GM12878 (cell line): Measurements from ENCODE around the gene TCF12. TPM values are rescaled to one million over a fixed set of nuclear protein-coding genes. Genes with fewer than 3 reads are reported as not detected.

ENCODE experiments used
- ATAC-seq: fragments of 200-7000 bp; cut with Tn5 transposase; 3 replicates; pipeline ENCODE4 v1.9.1; 2020; ENCODE audit warnings: mild to moderate bottlenecking, moderate library complexity
- BruUV-seq: library from RNA; stranded (reverse); fragments of 400-500 nt; replicated peaks from 2 replicates; lab custom pipeline; 2021; lab: Mats Ljungman, UMichigan
- CTCF ChIA-PET: fragments of 300-600 bp; sonication (Branson Sonifier 250); formaldehyde crosslinking; extraction: SDS; loops from one replicate; lab custom pipeline; 2021; ENCODE audit warnings: inconsistent platforms; lab: Yijun Ruan, JAX
- POLR2A ChIA-PET: fragments of 350-600 bp; formaldehyde crosslinking; extraction: SDS; loops from one replicate; lab custom pipeline; 2021; ENCODE audit warnings: inconsistent platforms; lab: Charles Lee
- RAD21 ChIA-PET: fragments of 300-600 bp; sonication (Branson Sonifier 250); formaldehyde crosslinking; loops from one replicate; lab custom pipeline; 2023; ENCODE audit warnings: antibody characterized with exemption; ENCODE audit not compliant: unreplicated experiment; lab: Charles Lee
- SMC1A ChIA-PET: fragments of 300-600 bp; sonication (Branson Sonifier 250); formaldehyde crosslinking; loops from one replicate; lab custom pipeline; 2023; ENCODE audit not compliant: unreplicated experiment, uncharacterized antibody; lab: Charles Lee
- DNase-seq: peaks from one replicate; pipeline ENCODE4 v3.0.0-alpha.2; 2011; ENCODE audit warnings: low read depth, low spot score
- FAIRE-seq: peaks from 3 replicates; lab custom pipeline; 2011; peaks lifted over from hg19 to GRCh38; lab: Jason Lieb, UNC
- H2AFZ ChIP-seq: 2 replicates; pipeline ENCODE4 v1.6.0; 2011; ENCODE audit warnings: low read depth, low read length, control low read depth; ENCODE audit not compliant: control insufficient read depth
- H3K27ac ChIP-seq: 2 replicates; pipeline ENCODE4 v1.5.1; 2011; ENCODE audit warnings: control low read depth; ENCODE audit not compliant: control insufficient read depth, insufficient read depth
- H3K27me3 ChIP-seq, 2 experiments: replicated peaks in 1 of 2; 2 replicates each; pipeline versions ENCODE4 v1.6.0 to v1.6.1; 2011; ENCODE audit warnings: low read length in 1 of 2; ENCODE audit not compliant: control insufficient read depth in 2 of 2, insufficient read depth in 2 of 2
- H3K36me3 ChIP-seq, 2 experiments: 2 replicates each; pipeline ENCODE4 v1.5.1; 2011; ENCODE audit warnings: low read length in 1 of 2; ENCODE audit not compliant: control insufficient read depth in 2 of 2, insufficient read depth in 2 of 2
- H3K4me1 ChIP-seq: 2 replicates; pipeline ENCODE4 v1.6.1; 2011; ENCODE audit warnings: mild to moderate bottlenecking, low read length, moderate library complexity, mixed read lengths; ENCODE audit not compliant: control insufficient read depth, insufficient read depth
- H3K4me2 ChIP-seq: 2 replicates; pipeline ENCODE4 v1.6.0; 2011; ENCODE audit warnings: control low read depth; ENCODE audit not compliant: control insufficient read depth, insufficient read depth
- H3K4me3 ChIP-seq: fragments of 200-600 bp; sonication (generic); 2 replicates; pipeline ENCODE4 v1.5.1; 2016
- H3K79me2 ChIP-seq: 2 replicates; pipeline ENCODE4 v1.6.0; 2011; ENCODE audit warnings: low read length; ENCODE audit not compliant: control insufficient read depth, insufficient read depth
- H3K9ac ChIP-seq: 2 replicates; pipeline ENCODE4 v1.8.0; 2011; ENCODE audit warnings: low read length, control low read depth, mixed read lengths; ENCODE audit not compliant: control insufficient read depth, insufficient read depth
- H3K9me3 ChIP-seq: replicated peaks from 3 replicates; pipeline ENCODE4 v1.5.1; 2011; ENCODE audit warnings: mild to moderate bottlenecking, low read length; ENCODE audit not compliant: control insufficient read depth, insufficient read depth
- H4K20me1 ChIP-seq: 2 replicates; pipeline ENCODE4 v1.6.0; 2011; ENCODE audit not compliant: control insufficient read depth, insufficient read depth
- BHLHE40 ChIP-seq, 2 experiments: fragments of 450-650 bp in 1 of 2; IDR thresholded peaks; 2 replicates each; pipeline ENCODE4 v1.6.1; 2011 to 2017; ENCODE audit warnings: low read depth in 2 of 2, borderline replicate concordance in 1 of 2, improper control_type of control experiment in 1 of 2, low read length in 1 of 2, mild to moderate bottlenecking in 1 of 2
- CHD4 ChIP-seq: fragments of 200-600 bp; sonication (generic); IDR thresholded peaks from 2 replicates; pipeline ENCODE4 v1.6.1; 2016; ENCODE audit warnings: mild to moderate bottlenecking
- DPF2 ChIP-seq: fragments of 450-650 bp; IDR thresholded peaks from 2 replicates; pipeline ENCODE4 v1.6.1; 2017; ENCODE audit warnings: mild to moderate bottlenecking
- EGR1 ChIP-seq, 2 experiments: IDR thresholded peaks; 1 replicate in 1 of 2; 2 replicates in 1 of 2; pipeline ENCODE4 v1.6.1; 2011 to 2012; ENCODE audit warnings: low read depth in 2 of 2, low read length in 2 of 2, borderline replicate concordance in 1 of 2, mild to moderate bottlenecking in 1 of 2, moderate library complexity in 1 of 2
- FOXM1 ChIP-seq: IDR thresholded peaks from 2 replicates; pipeline ENCODE4 v1.6.1; 2012; ENCODE audit warnings: low read depth, mild to moderate bottlenecking, inconsistent platforms, low read length, moderate library complexity
- IRF4 ChIP-seq: IDR thresholded peaks from 2 replicates; pipeline ENCODE4 v1.6.1; 2011; ENCODE audit warnings: low read depth, low read length
- JUNB ChIP-seq: IDR thresholded peaks from 2 replicates; pipeline ENCODE4 v1.6.1; 2016; ENCODE audit warnings: antibody characterized with exemption, mild to moderate bottlenecking
- MEF2B ChIP-seq: fragments of 450-650 bp; IDR thresholded peaks from 2 replicates; pipeline ENCODE4 v1.6.1; 2018; ENCODE audit warnings: mild to moderate bottlenecking, moderate library complexity; ENCODE audit not compliant: partially characterized antibody, poor library complexity, severe bottlenecking
- MTA2 ChIP-seq: fragments of 450-650 bp; IDR thresholded peaks from 2 replicates; pipeline ENCODE4 v1.6.1; 2016; ENCODE audit warnings: low read depth, mild to moderate bottlenecking, moderate library complexity
- MXI1 ChIP-seq: fragments of 150-350 bp; IDR thresholded peaks from 2 replicates; pipeline ENCODE4 v1.6.1; 2011; ENCODE audit warnings: low read depth, mild to moderate bottlenecking, inconsistent platforms, low read length, improper control_type of control experiment
- NR2C1 ChIP-seq: fragments of 450-650 bp; IDR thresholded peaks from 2 replicates; pipeline ENCODE4 v1.6.1; 2017; ENCODE audit warnings: antibody characterized with exemption, mild to moderate bottlenecking, moderate library complexity
- PAX5 ChIP-seq: IDR thresholded peaks from 2 replicates; pipeline ENCODE4 v1.6.1; 2011; ENCODE audit warnings: low read depth, low read length, borderline replicate concordance
- PML ChIP-seq: IDR thresholded peaks from 2 replicates; pipeline ENCODE4 v1.6.1; 2012; ENCODE audit warnings: low read length, inconsistent platforms
- POLR2AphosphoS5 ChIP-seq: IDR thresholded peaks from 2 replicates; pipeline ENCODE4 v1.6.1; 2011; ENCODE audit warnings: mild to moderate bottlenecking, low read length, inconsistent platforms
- RB1 ChIP-seq: fragments of 450-650 bp; formaldehyde crosslinking; IDR thresholded peaks from 2 replicates; pipeline ENCODE4 v1.6.1; 2017; ENCODE audit warnings: mild to moderate bottlenecking, borderline replicate concordance
- RCOR1 ChIP-seq: conservative IDR thresholded peaks from 2 replicates; pipeline ENCODE4 v1.6.1; 2012; ENCODE audit warnings: low read depth, low read length, improper control_type of control experiment
- SUPT20H ChIP-seq: IDR thresholded peaks from 2 replicates; pipeline ENCODE4 v1.6.1; 2011; ENCODE audit warnings: low read depth, mild to moderate bottlenecking, low read length, moderate library complexity, borderline replicate concordance; ENCODE audit not compliant: control insufficient read depth
- WRNIP1 ChIP-seq: IDR thresholded peaks from 2 replicates; pipeline ENCODE4 v1.6.1; 2011; ENCODE audit warnings: low read depth, low read length, improper control_type of control experiment, borderline replicate concordance
- WGBS: methylation state at CpG from one replicate; pipeline ENCODE4 v1.1.6; 2016; ENCODE audit warnings: low lambda C conversion rate; ENCODE audit not compliant: insufficient replicate concordance, insufficient coverage; ENCODE audit errors: missing lambda C conversion rate; 5-methylcytosine and 5-hydroxymethylcytosine counted together
- in situ Hi-C: fragments of 300-500 bp; cut with MboI; formaldehyde crosslinking; loops from 9 replicates; pipeline ENCODE4 v1.14.3; 2018; ENCODE audit warnings: mixed read lengths
- intact Hi-C: fragments of 100-400 bp; cut with micrococcal nuclease; formaldehyde crosslinking; loops from one replicate; pipeline ENCODE4 v1.14.2; 2022; ENCODE audit not compliant: unreplicated experiment
- polyA plus RNA-seq, 11 experiments: library from polyadenylated mRNA; depleted of rRNA in 4 of 11; unstranded in 6 of 11; stranded (reverse) in 5 of 11; fragments of >200 nt; fragmentation: Nextera tagmentation in 4 of 11; fragmentation: Illumina TruSeq in 1 of 11; extraction: Ambion mirVana in 4 of 11; extraction: Trizol in 1 of 11; gene quantifications; 1 replicate in 1 of 11; 2 replicates in 10 of 11; pipeline versions ENCODE4 v1.2.1 to v1.2.3, GENCODE V29; 2011 to 2016; ENCODE audit warnings: inconsistent platforms in 2 of 11, missing spikeins in 2 of 11, low read depth in 1 of 11
- total RNA-seq, 4 experiments: library from RNA; depleted of rRNA in 3 of 4; stranded (reverse); fragments of >200 nt in 3 of 4; fragmentation: Illumina TruSeq in 1 of 4; extraction: Trizol in 1 of 4; gene quantifications; 2 replicates each; pipeline versions ENCODE4 v1.2.1 to v1.2.3, GENCODE V29; 2013 to 2021
- TF ChIP-seq, protein P1 (sequence below): fragments of 450-650 bp; IDR thresholded peaks from 2 replicates; pipeline ENCODE4 v1.6.1; 2016; ENCODE audit warnings: mild to moderate bottlenecking
- TF ChIP-seq, protein P2 (sequence below): IDR thresholded peaks from 2 replicates; pipeline ENCODE4 v1.6.1; 2011; ENCODE audit warnings: borderline replicate concordance, low read depth, mild to moderate bottlenecking, moderate library complexity, mixed read lengths, low read length; ENCODE audit not compliant: insufficient read depth; ENCODE audit errors: extremely low read length
- TF ChIP-seq, protein P3 (sequence below): fragments of 450-650 bp; IDR thresholded peaks from 2 replicates; pipeline ENCODE4 v1.6.1; 2017; ENCODE audit warnings: low read depth, mild to moderate bottlenecking, moderate library complexity

TCF12 gene
- total and polyA plus RNA-seq, 10 of the 15 experiments (the other 5 are each of a cell fraction or from before 2014, with no cell fraction given), result 8.2 to 70.9 (median 49.5) TPM

DNA sequence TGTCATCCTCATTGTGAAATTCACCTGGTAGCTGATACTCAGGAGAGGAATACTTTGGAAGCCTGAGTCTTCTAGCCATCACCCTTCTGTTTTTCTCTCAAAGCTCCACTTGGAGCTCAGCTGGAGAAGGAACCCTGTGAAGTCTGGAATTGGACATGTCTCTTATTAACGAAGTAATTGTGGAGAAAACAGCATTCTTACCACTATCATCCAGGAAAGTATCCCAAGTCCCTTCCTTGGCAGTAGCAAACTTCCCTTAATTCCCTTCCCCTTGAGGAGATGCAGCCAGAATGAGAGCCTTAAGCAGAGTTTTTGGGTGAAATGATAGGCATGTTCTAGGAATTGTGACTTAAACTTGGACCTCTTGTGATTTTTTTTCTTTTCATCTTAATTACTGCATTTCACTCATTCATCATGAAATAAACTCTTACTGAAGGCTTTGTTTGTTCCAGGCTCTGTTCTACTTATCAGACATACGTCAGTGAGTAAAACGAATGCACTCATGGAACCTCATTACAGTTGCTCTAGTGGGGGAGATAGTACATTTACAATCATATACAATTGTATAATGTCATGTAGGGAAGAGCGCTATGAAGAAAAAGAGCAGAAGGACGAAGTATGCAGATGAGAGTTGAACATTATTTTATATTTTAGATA, 30.5 kb upstream of the TCF12 start:
- ATAC-seq, result no peak
- H2AFZ ChIP-seq, result peak overlapping the region; percentile 96
- H3K9me3 ChIP-seq, result no peaks in the 10 kb centered on the region; the same call in 2 of the 3 replicates
- DNase-seq, result no peak
- POLR2A ChIA-PET, result no interaction called here
- no peaks in the 10 kb centered on the region for H3K36me3 ChIP-seq
- H4K20me1 ChIP-seq, result no peaks in the 10 kb centered on the region
- no peak for FAIRE-seq
- peak overlapping the region; percentile 71 for H3K27ac ChIP-seq
- intact Hi-C loops, result loop anchor here (1.0 kb wide), 1 partner anchor 30 kb away; the partner anchor contains the start of gene TCF12
- CTCF ChIA-PET, result interaction anchor here (1.0 kb wide), 1 partner anchor 30 kb away, joined by 7 read pairs; the partner anchor contains the start of gene TCF12
- no peaks in the 10 kb centered on the region for H3K79me2 ChIP-seq
- WGBS, result 78% methylated on average over 5 of the region's 5 CpGs
- peaks cover 8% of the 10 kb centered on the region for H3K4me1 ChIP-seq
- BruUV-seq, result no TSS peak
- peak overlapping the region; percentile 64 for H3K4me3 ChIP-seq
- peak overlapping the region; percentile 87 for H3K4me2 ChIP-seq
- in situ Hi-C loops, result no loop called here
- RAD21 ChIA-PET, result interaction anchor here (1.0 kb wide), 1 partner anchor 30 kb away, joined by 5 read pairs; no protein-coding TSS in a partner anchor
- SMC1A ChIA-PET, result interaction anchor here (0.6 to 1.0 kb wide), 2 partner anchors 27 to 32 kb away, joined by 3 read pairs; no protein-coding TSS in a partner anchor
- peak overlapping the region; percentile 84 for H3K9ac ChIP-seq
- no peaks in the 10 kb centered on the region for H3K27me3 ChIP-seq
- TF ChIP-seq RB1 (no peak), FOXM1 (0 out of 2 replicates have a peak, but pooled peaks have one; percentile 17), BHLHE40 (IDR thresholded peaks at IDR 0.05; ENCODE audit: borderline replicate concordance in 1 of 2, low read depth in 2 of 2, low read length in 1 of 2) (no peak), WRNIP1 (no peak), MEF2B (no peak), DPF2 (no peak), EGR1 (IDR thresholded peaks at IDR 0.05; ENCODE audit: borderline replicate concordance in 1 of 2, low read depth in 2 of 2, low read length in 2 of 2) (no peak), JUNB (no peak), MXI1 (no peak), IRF4 (no peak), NR2C1 (no peak), RCOR1 (no peak), MTA2 (0 out of 2 replicates have a peak, but pooled peaks have one; percentile 10), POLR2AphosphoS5 (no peak), SUPT20H (no peak), PAX5 (no peak), CHD4 (no peak), PML (0 out of 2 replicates have a peak, but pooled peaks have one; percentile 10)
- TF ChIP-seq, protein P1, sequence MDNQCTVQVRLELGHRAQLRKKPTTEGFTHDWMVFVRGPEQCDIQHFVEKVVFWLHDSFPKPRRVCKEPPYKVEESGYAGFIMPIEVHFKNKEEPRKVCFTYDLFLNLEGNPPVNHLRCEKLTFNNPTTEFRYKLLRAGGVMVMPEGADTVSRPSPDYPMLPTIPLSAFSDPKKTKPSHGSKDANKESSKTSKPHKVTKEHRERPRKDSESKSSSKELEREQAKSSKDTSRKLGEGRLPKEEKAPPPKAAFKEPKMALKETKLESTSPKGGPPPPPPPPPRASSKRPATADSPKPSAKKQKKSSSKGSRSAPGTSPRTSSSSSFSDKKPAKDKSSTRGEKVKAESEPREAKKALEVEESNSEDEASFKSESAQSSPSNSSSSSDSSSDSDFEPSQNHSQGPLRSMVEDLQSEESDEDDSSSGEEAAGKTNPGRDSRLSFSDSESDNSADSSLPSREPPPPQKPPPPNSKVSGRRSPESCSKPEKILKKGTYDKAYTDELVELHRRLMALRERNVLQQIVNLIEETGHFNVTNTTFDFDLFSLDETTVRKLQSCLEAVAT, result no peak
- TF ChIP-seq, protein P2, sequence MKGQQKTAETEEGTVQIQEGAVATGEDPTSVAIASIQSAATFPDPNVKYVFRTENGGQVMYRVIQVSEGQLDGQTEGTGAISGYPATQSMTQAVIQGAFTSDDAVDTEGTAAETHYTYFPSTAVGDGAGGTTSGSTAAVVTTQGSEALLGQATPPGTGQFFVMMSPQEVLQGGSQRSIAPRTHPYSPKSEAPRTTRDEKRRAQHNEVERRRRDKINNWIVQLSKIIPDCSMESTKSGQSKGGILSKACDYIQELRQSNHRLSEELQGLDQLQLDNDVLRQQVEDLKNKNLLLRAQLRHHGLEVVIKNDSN, result no peak
- TF ChIP-seq, protein P3, sequence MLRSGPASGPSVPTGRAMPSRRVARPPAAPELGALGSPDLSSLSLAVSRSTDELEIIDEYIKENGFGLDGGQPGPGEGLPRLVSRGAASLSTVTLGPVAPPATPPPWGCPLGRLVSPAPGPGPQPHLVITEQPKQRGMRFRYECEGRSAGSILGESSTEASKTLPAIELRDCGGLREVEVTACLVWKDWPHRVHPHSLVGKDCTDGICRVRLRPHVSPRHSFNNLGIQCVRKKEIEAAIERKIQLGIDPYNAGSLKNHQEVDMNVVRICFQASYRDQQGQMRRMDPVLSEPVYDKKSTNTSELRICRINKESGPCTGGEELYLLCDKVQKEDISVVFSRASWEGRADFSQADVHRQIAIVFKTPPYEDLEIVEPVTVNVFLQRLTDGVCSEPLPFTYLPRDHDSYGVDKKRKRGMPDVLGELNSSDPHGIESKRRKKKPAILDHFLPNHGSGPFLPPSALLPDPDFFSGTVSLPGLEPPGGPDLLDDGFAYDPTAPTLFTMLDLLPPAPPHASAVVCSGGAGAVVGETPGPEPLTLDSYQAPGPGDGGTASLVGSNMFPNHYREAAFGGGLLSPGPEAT, result no peak
